ENCODE measurements around the gene ZNF552. TPM values are rescaled to one million over a fixed set of nuclear protein-coding genes. Genes with fewer than 3 reads are reported as not detected.

ZNF552 gene
- total RNA-seq, 1 experiment from 2014 or later = 4.2 TPM

Other genes starting within 250 kb of the ZNF552 start
- 7.7 and 9.1 TPM in 2 replicates for gene ZNF416, start 236.0 kb downstream of the ZNF552 start, total RNA-seq (2014; rRNA removed; shearing (Covaris generic); ENCODE audit: low replicate concordance)
- not detected in 2 replicates for gene ZIK1, start 230.8 kb downstream of the ZNF552 start, total RNA-seq (2014; rRNA removed; shearing (Covaris generic); ENCODE audit: low replicate concordance)
- gene ZNF530, start 215.0 kb downstream of the ZNF552 start, total RNA-seq (2014; rRNA removed; shearing (Covaris generic); ENCODE audit: low replicate concordance) = 3.4 and 9.4 TPM in 2 replicates
- gene ZNF134, start 200.7 kb downstream of the ZNF552 start, total RNA-seq (2014; rRNA removed; shearing (Covaris generic); ENCODE audit: low replicate concordance) = 5.0 and 14.1 TPM in 2 replicates
- gene ZNF211, start 181.7 kb downstream of the ZNF552 start, total RNA-seq (2014; rRNA removed; shearing (Covaris generic); ENCODE audit: low replicate concordance) = 2.5 and 4.5 TPM in 2 replicates
- not detected in 2 replicates for gene ZSCAN4, start 146.0 kb downstream of the ZNF552 start, total RNA-seq (2014; rRNA removed; shearing (Covaris generic); ENCODE audit: low replicate concordance)
- gene ZNF551, start 132.9 kb downstream of the ZNF552 start, total RNA-seq (2014; rRNA removed; shearing (Covaris generic); ENCODE audit: low replicate concordance) = 4.6 and 41.6 TPM in 2 replicates
- not detected in 2 replicates for gene ZNF154, start 105.7 kb downstream of the ZNF552 start, total RNA-seq (2014; rRNA removed; shearing (Covaris generic); ENCODE audit: low replicate concordance)
- 1.4 TPM in 1 of 2 replicates, not detected in the other for gene ZNF671, start 87.3 kb downstream of the ZNF552 start, total RNA-seq (2014; rRNA removed; shearing (Covaris generic); ENCODE audit: low replicate concordance)
- gene ZNF776, start 68.1 kb downstream of the ZNF552 start, total RNA-seq (2014; rRNA removed; shearing (Covaris generic); ENCODE audit: low replicate concordance) = 7.7 and 10.0 TPM in 2 replicates
- gene ZNF586, start 45.2 kb downstream of the ZNF552 start, total RNA-seq (2014; rRNA removed; shearing (Covaris generic); ENCODE audit: low replicate concordance) = 3.3 and 5.7 TPM in 2 replicates
- gene ZNF587B, start 15.4 kb upstream of the ZNF552 start, total RNA-seq (2014; rRNA removed; shearing (Covaris generic); ENCODE audit: low replicate concordance) = 4.6 and 7.6 TPM in 2 replicates
- gene ZNF587, start 34.9 kb upstream of the ZNF552 start, total RNA-seq (2014; rRNA removed; shearing (Covaris generic); ENCODE audit: low replicate concordance) = 7.6 and 8.9 TPM in 2 replicates
- gene ZNF814, start 74.1 kb upstream of the ZNF552 start, total RNA-seq (2014; rRNA removed; shearing (Covaris generic); ENCODE audit: low replicate concordance) = 0.56 and 2.4 TPM in 2 replicates
- 3.1 and 7.4 TPM in 2 replicates for gene ZNF417, start 101.7 kb upstream of the ZNF552 start, total RNA-seq (2014; rRNA removed; shearing (Covaris generic); ENCODE audit: low replicate concordance)
- not detected in 2 replicates for gene ZNF418, start 120.5 kb upstream of the ZNF552 start, total RNA-seq (2014; rRNA removed; shearing (Covaris generic); ENCODE audit: low replicate concordance)
- 1.1 and 3.2 TPM in 2 replicates for gene ZNF256, start 132.8 kb upstream of the ZNF552 start, total RNA-seq (2014; rRNA removed; shearing (Covaris generic); ENCODE audit: low replicate concordance)
- not detected in 2 replicates for gene C19orf18, start 159.6 kb upstream of the ZNF552 start, total RNA-seq (2014; rRNA removed; shearing (Covaris generic); ENCODE audit: low replicate concordance)
- gene ZNF606, start 187.9 kb upstream of the ZNF552 start, total RNA-seq (2014; rRNA removed; shearing (Covaris generic); ENCODE audit: low replicate concordance) = 11.5 and 12.4 TPM in 2 replicates
- not detected in 2 replicates for gene ZSCAN1, start 219.1 kb upstream of the ZNF552 start, total RNA-seq (2014; rRNA removed; shearing (Covaris generic); ENCODE audit: low replicate concordance)
- not detected in 2 replicates for gene ZNF135, start 244.4 kb upstream of the ZNF552 start, total RNA-seq (2014; rRNA removed; shearing (Covaris generic); ENCODE audit: low replicate concordance)

Measured in MG63 (cell line).